Activated CD4-positive, alpha-beta T cell treated with anti-CD3 and anti-CD28 coated beads, Interleukin-2, amount 10 ng/mL, durations not matched to agents 24 days and 14 days (primary cell): Measurements from ENCODE around the gene SGTA. TPM values are rescaled to one million over a fixed set of nuclear protein-coding genes. Genes with fewer than 3 reads are reported as not detected.

ENCODE experiments used
- DNase-seq: peaks from one replicate; pipeline ENCODE4 v3.0.0; 2022
- H3K27ac Mint-ChIP-seq: one replicate; pipeline ENCODE4 v1.8.0; 2022; ENCODE audit warnings: mild to moderate bottlenecking, mixed read lengths
- H3K27me3 Mint-ChIP-seq: one replicate; pipeline ENCODE4 v1.8.0; 2022; ENCODE audit warnings: mixed read lengths
- H3K36me3 Mint-ChIP-seq: one replicate; pipeline ENCODE4 v1.8.0; 2022; ENCODE audit warnings: low read depth, mild to moderate bottlenecking, mixed read lengths
- H3K4me1 Mint-ChIP-seq: one replicate; pipeline ENCODE4 v1.8.0; 2021; ENCODE audit warnings: mixed read lengths
- H3K4me3 Mint-ChIP-seq: one replicate; pipeline ENCODE4 v1.8.0; 2022; ENCODE audit warnings: mild to moderate bottlenecking, moderate library complexity, mixed read lengths
- H3K9me3 Mint-ChIP-seq: one replicate; pipeline ENCODE4 v1.8.0; 2021; ENCODE audit warnings: mixed read lengths
- intact Hi-C: fragments of 100-400 bp; cut with micrococcal nuclease; formaldehyde crosslinking; loops from one replicate; pipeline ENCODE4 v1.15.1; 2023
- total RNA-seq: library from RNA; stranded (reverse); gene quantifications from 2 replicates; pipeline ENCODE4 v1.2.3, GENCODE V29; 2022

Gene SGTA
- total RNA-seq, 1 donor from 2014 or later = 76.9 TPM

DNA sequence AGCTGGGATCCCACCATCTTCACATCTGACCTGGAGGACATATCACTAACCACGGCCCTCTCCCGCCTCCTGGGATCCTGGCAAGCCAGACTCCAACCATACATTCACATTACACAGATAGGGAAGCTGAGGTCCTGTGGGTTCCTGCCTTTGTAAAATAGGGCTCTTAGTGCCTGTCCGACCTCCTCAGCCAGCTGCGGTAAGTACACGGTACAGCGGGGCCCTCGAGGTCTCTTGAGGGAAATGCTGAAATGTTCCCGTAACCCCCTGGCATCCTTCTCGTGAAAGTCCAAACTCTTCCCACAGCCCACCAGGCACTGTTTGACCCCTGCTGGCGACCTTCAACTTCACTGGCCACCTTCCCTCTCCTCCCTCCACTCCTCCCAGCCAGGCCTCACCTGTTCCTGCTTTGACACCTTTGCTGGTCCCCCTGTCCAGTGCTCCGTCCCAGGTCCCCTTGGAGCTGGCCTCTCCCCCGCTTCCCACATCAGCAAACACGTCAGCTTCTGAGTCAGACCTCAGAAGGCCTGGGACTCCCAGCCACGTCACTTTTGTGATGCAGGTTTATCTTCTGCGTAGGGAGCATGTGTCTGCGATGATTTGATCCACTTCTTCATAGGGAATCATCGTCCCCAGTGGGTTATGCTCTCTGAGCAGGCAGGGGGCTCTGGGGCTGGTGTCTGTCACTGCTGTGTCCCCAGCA is 71.8 kb downstream of the SGTA start:
- intact Hi-C loops = no loop called here
- Mint-ChIP-seq H3K36me3 (peaks cover 2% of the 10 kb centered on the region), H3K27me3 (no peaks in the 10 kb centered on the region), H3K27ac (no peak overlapping the region), H3K4me1 (no peaks in the 10 kb centered on the region), H3K4me3 (no peak overlapping the region), H3K9me3 (peaks cover 11% of the 10 kb centered on the region)
- no peak for DNase-seq

GRCh38 chr19:2706251-2706650 is 76.8 kb downstream of the SGTA start:
- Mint-ChIP-seq H3K4me1 (peaks cover 5% of the 10 kb centered on the region), H3K27ac (no peak overlapping the region), H3K36me3 (no peaks in the 10 kb centered on the region), H3K27me3 (peaks cover 8% of the 10 kb centered on the region), H3K9me3 (no peaks in the 10 kb centered on the region), H3K4me3 (no peak overlapping the region)
- intact Hi-C loops = no loop called here
- DNase-seq = no peak

Other genes with a start within 250 kb of the SGTA start
- gene GNG7, start 80.6 kb downstream of the SGTA start, total RNA-seq = 0.07 and 0.09 TPM in 2 replicates
- gene DIRAS1, start 61.9 kb downstream of the SGTA start, total RNA-seq = 0.16 TPM in 1 of 2 replicates, not detected in the other
- gene SLC39A3, start 43.3 kb downstream of the SGTA start, total RNA-seq = 48.8 and 52.2 TPM in 2 replicates
- 200 and 207 TPM in 2 replicates for gene THOP1, start 2.2 kb upstream of the SGTA start, total RNA-seq
- 1.9 and 2.1 TPM in 2 replicates for gene ZNF554, start 36.6 kb upstream of the SGTA start, total RNA-seq
- gene ZNF555, start 58.2 kb upstream of the SGTA start, total RNA-seq = 0.90 and 0.98 TPM in 2 replicates
- gene ZNF556, start 84.1 kb upstream of the SGTA start, total RNA-seq = not detected in 2 replicates
- 2.6 and 2.8 TPM in 2 replicates for gene ZNF57, start 117.7 kb upstream of the SGTA start, total RNA-seq
- gene ZNF77, start 161.7 kb upstream of the SGTA start, total RNA-seq = 4.8 and 5.8 TPM in 2 replicates
- gene TLE6, start 194.3 kb upstream of the SGTA start, total RNA-seq = 1.1 and 1.3 TPM in 2 replicates
- gene TLE2, start 246.0 kb upstream of the SGTA start, total RNA-seq = 1.4 and 2.3 TPM in 2 replicates